Transverse colon (tissue), 4 donors: ENCODE results near the gene FTCD. TPM values are rescaled to one million over a fixed set of nuclear protein-coding genes. Genes with fewer than 3 reads are reported as not detected.

ENCODE experiments used
- DNase-seq: peaks from one replicate; pipeline ENCODE4 v3.0.0-alpha.2; 2019
- H3K27ac ChIP-seq, 4 donors: fragments of 200-600 bp; sonication (generic); 2 replicates each; pipeline ENCODE4 v1.5.1; 2016 to 2018; ENCODE audit warnings: inconsistent platforms in 4 of 4
- H3K27me3 ChIP-seq: fragments of 200-600 bp; sonication (generic); 2 replicates; pipeline ENCODE4 v1.5.1; 2017; ENCODE audit warnings: inconsistent platforms
- H3K36me3 ChIP-seq, 4 donors: fragments of 200-600 bp; sonication (generic); 2 replicates each; pipeline ENCODE4 v1.5.1; 2017 to 2019; ENCODE audit warnings: inconsistent platforms in 4 of 4
- H3K4me1 ChIP-seq, 4 donors: fragments of 200-600 bp; sonication (generic); 2 replicates each; pipeline ENCODE4 v1.5.1; 2017 to 2020; ENCODE audit warnings: inconsistent platforms in 4 of 4
- H3K4me3 ChIP-seq, 4 donors: fragments of 200-600 bp; sonication (generic); 1 replicate in 1 of 4; 2 replicates in 3 of 4; pipeline versions ENCODE4 v1.5.1 to v1.6.1; 2017 to 2019; ENCODE audit warnings: inconsistent platforms in 4 of 4
- H3K9me3 ChIP-seq, 2 donors: fragments of 200-600 bp; sonication (generic); 2 replicates each; pipeline ENCODE4 v1.5.1; 2017 to 2019; ENCODE audit warnings: inconsistent platforms in 2 of 2
- EP300 ChIP-seq: sonication (generic); formaldehyde crosslinking; IDR thresholded peaks from one replicate; pipeline ENCODE4 v1.6.1; 2017; ENCODE audit warnings: antibody characterized with exemption, low read depth
- POLR2A ChIP-seq: fragments of 450-650 bp; IDR thresholded peaks from one replicate; pipeline ENCODE4 v1.6.1; 2016; ENCODE audit warnings: antibody characterized with exemption, mild to moderate bottlenecking, moderate library complexity
- POLR2AphosphoS5 ChIP-seq, 3 donors: sonication (generic); formaldehyde crosslinking; IDR thresholded peaks; one replicate each; pipeline ENCODE4 v1.6.1; 2016; ENCODE audit warnings: antibody characterized with exemption in 3 of 3
- WGBS, 2 donors: methylation state at CpG; one replicate each; pipeline ENCODE4 v1.1.5; 2018; ENCODE audit warnings: low coverage in 1 of 2; 5-methylcytosine and 5-hydroxymethylcytosine counted together
- in situ Hi-C, 4 donors: fragments of 200-750 bp; cut with MboI; loops; one replicate each; pipeline versions ENCODE4 v1.15.0 to v1.15.1; 2017; ENCODE audit warnings: low sequenced_read_pairs in 3 of 4, low pct_ligation_motif_present in 1 of 4, low pct_unique_long_range_greater_than_20kb in 1 of 4
- intact Hi-C: fragments of 100-400 bp; cut with DNase I; formaldehyde crosslinking; loops from one replicate; pipeline ENCODE4 v1.15.1; 2023; ENCODE audit warnings: low total_unique reads
- total RNA-seq, 4 donors: library from RNA; depleted of rRNA; stranded (reverse); fragments of >200 nt; gene quantifications; one replicate each; pipeline ENCODE4 v1.1.0, GENCODE V29; 2016
- TF ChIP-seq, protein P1 (sequence below), 5 experiments: fragments of 200-600 bp in 3 of 5; fragments of 450-650 bp in 2 of 5; sonication (generic) in 3 of 5; IDR thresholded peaks; 1 replicate in 2 of 5; 2 replicates in 3 of 5; pipeline ENCODE4 v1.5.1; 2016 to 2017; ENCODE audit warnings: antibody characterized with exemption in 5 of 5, inconsistent platforms in 3 of 5, mild to moderate bottlenecking in 2 of 5, moderate library complexity in 1 of 5

Gene FTCD
- total RNA-seq, 4 donors from 2014 or later, result not detected

DNA sequence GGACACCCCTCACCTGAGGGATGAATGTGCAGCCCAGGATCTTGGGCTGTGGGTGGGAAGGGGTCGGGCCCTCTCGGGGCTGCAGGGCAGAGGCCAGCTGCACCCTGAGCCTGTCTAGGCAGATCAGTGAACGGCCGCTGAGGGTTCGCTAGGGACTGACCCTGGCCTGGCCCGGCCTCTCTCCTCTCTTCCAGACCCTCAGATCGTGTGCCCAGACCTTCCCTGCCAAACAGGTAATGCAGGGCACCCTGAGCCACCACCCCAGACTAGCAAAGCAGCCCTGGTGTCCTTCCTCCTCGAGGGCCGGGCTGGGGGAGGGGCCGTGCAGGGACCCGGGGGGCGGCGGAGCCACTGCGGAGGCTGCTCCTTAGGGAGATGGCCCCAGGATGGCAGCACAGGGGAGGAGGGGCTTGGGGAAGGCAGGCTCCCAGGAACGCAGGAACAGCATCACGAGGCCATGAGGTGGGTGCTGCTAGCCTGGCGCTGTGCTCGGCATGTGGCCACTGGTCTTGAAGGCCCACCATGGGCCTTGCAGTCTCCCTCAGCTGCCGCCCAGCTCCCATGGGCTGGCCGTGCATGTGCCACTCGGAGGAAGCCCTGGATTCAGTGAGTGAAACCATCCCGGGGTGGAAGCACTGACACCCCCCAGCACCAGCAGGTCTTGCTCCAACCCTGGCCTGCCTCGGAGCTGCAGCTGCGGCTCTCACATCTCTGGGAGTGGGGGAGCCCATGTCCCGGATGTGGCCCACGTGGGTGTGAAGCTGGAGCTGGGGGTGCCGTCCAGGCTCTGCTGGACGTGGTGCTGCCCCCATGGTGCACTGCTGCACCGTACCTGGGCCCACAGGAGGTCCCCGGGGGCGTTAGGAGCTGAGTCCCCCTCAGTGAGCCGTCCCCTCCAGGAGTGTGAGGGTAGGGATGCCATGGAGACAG, 28.8 kb downstream of the FTCD start:
- peak; percentile 6 for DNase-seq
- WGBS, 2 donors, result 72 to 79% methylated on average over 2 to 27 of the region's 32 CpGs
- intact Hi-C loops (no loop called here), in situ Hi-C loops (no loop called here)
- TF ChIP-seq, protein P1, sequence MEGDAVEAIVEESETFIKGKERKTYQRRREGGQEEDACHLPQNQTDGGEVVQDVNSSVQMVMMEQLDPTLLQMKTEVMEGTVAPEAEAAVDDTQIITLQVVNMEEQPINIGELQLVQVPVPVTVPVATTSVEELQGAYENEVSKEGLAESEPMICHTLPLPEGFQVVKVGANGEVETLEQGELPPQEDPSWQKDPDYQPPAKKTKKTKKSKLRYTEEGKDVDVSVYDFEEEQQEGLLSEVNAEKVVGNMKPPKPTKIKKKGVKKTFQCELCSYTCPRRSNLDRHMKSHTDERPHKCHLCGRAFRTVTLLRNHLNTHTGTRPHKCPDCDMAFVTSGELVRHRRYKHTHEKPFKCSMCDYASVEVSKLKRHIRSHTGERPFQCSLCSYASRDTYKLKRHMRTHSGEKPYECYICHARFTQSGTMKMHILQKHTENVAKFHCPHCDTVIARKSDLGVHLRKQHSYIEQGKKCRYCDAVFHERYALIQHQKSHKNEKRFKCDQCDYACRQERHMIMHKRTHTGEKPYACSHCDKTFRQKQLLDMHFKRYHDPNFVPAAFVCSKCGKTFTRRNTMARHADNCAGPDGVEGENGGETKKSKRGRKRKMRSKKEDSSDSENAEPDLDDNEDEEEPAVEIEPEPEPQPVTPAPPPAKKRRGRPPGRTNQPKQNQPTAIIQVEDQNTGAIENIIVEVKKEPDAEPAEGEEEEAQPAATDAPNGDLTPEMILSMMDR (IDR thresholded peaks at IDR 0.05), result no peak
- TF ChIP-seq EP300, result no peak
- TF ChIP-seq POLR2AphosphoS5 (IDR thresholded peaks at IDR 0.05), result no peak
- no peak for TF ChIP-seq POLR2A
- no peaks in the 10 kb centered on the region for H3K27me3 ChIP-seq
- peaks cover 0 to 15% (median 0%) of the 10 kb centered on the region in 4 donors for H3K36me3 ChIP-seq
- no peak overlapping the region for H3K4me3 ChIP-seq
- H3K4me1 ChIP-seq, result no peaks in the 10 kb centered on the region
- H3K27ac ChIP-seq, result no peak overlapping the region
- H3K9me3 ChIP-seq, result no peaks in the 10 kb centered on the region

DNA sequence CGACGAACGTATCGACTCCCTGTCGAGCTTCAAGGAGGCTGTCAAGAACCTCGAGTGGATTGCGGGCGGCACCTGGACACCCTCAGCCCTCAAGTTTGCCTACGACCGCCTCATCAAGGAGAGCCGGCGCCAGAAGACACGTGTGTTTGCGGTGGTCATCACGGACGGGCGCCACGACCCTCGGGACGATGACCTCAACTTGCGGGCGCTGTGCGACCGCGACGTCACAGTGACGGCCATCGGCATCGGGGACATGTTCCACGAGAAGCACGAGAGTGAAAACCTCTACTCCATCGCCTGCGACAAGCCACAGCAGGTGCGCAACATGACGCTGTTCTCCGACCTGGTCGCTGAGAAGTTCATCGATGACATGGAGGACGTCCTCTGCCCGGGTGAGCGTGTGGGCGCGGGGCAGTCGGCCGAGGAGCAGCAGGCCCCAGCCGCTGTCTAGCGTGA, 29.5 kb downstream of the FTCD start:
- H3K27ac ChIP-seq, result no peak overlapping the region
- peak; percentile 6 for DNase-seq
- H3K4me1 ChIP-seq, result no peaks in the 10 kb centered on the region
- H3K4me3 ChIP-seq, result no peak overlapping the region
- WGBS, 2 donors, result 84% methylated on average over 46 of the region's 47 CpGs; no CpG with 5 or more reads in 1 of the 2 donors
- H3K36me3 ChIP-seq, result peaks cover 0 to 22% (median 0%) of the 10 kb centered on the region in 4 donors
- no peaks in the 10 kb centered on the region for H3K9me3 ChIP-seq
- no peaks in the 10 kb centered on the region for H3K27me3 ChIP-seq
- no peak for TF ChIP-seq EP300
- no peak for TF ChIP-seq POLR2AphosphoS5 (IDR thresholded peaks at IDR 0.05)
- TF ChIP-seq POLR2A, result no peak
- TF ChIP-seq, protein P1 (IDR thresholded peaks at IDR 0.05), result no peak
- intact Hi-C loops, result no loop called here
- in situ Hi-C loops, result no loop called here

DNA sequence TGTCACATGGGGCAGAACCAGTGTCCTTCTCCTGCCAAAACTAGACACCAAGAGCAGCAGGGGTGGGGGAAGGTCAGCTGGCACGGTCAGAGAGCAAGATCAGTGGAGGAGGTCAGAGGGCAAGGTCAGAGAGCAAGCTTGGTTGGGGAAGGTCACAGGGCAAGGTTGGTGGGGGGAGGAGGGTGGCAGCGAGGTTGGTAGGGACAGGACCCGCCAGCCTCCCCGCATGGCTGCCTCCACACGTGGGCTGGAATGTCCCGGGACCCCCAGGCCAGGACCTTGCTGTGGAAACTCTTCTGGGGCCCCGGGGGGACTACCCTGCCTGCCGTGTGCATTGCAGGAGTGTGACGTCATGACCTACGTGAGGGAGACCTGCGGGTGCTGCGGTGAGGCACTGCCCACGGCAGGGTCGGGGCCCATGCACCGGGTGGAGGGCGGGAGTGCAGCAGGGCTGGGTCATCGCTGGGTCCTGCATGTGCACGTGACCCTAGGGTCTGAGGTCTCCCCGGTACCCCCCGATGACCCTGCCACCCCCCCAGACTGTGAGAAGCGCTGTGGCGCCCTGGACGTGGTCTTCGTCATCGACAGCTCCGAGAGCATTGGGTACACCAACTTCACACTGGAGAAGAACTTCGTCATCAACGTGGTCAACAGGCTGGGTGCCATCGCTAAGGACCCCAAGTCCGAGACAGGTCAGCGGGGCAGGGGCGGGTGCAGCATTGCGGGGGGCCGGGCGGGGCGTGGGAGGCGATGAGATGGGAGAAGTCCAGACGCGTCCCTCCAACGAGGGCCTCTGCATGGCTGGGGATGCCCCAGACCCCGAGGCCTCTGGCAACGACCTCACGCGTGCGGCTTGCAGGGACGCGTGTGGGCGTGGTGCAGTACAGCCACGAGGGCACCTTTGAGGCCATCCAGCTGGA, 30.2 kb downstream of the FTCD start:
- H3K27ac ChIP-seq, result no peak overlapping the region
- intact Hi-C loops, result no loop called here
- 83 to 86% methylated on average over 4 to 47 of the region's 49 CpGs for WGBS, 2 donors
- peak; percentile 6 for DNase-seq
- H3K27me3 ChIP-seq, result no peaks in the 10 kb centered on the region
- H3K9me3 ChIP-seq, result no peaks in the 10 kb centered on the region
- TF ChIP-seq, protein P1 (IDR thresholded peaks at IDR 0.05), result no peak
- TF ChIP-seq POLR2AphosphoS5 (IDR thresholded peaks at IDR 0.05), result no peak
- no peak for TF ChIP-seq EP300
- TF ChIP-seq POLR2A, result no peak
- H3K4me1 ChIP-seq, result no peaks in the 10 kb centered on the region
- H3K4me3 ChIP-seq, result no peak overlapping the region
- H3K36me3 ChIP-seq, result peaks cover 0 to 26% (median 0%) of the 10 kb centered on the region in 4 donors
- in situ Hi-C loops, result loop anchor here in 1 of 4 donors (25.0 kb wide), 1 partner anchor 163 kb away; no protein-coding TSS in a partner anchor
